NB4 (cell line): ENCODE data around the gene GRIK1.

Source experiments
- CTCF ChIP-seq: IDR thresholded peaks from one replicate; pipeline ENCODE4 v1.5.1; 2012; ENCODE audit warnings: low read depth, low read length
- MAX ChIP-seq: IDR thresholded peaks from 2 replicates; pipeline ENCODE4 v1.6.1; 2011; ENCODE audit warnings: low read depth, low read length
- MYC ChIP-seq: IDR thresholded peaks from 2 replicates; pipeline ENCODE4 v1.6.1; 2011; ENCODE audit warnings: low read depth, low read length
- POLR2A ChIP-seq: IDR thresholded peaks from 2 replicates; pipeline ENCODE4 v1.6.1; 2011; ENCODE audit warnings: mild to moderate bottlenecking; ENCODE audit not compliant: insufficient read length; ENCODE audit errors: extremely low read depth

- TF ChIP-seq CTCF (no peak), MAX (no peak), POLR2A (no peak), MYC (no peak)
Observed at GRCh38 chr21:29538115-29538514, 401.7 kb downstream of the GRIK1 start.
